Lung (tissue), 12 donors: ENCODE measurements around the gene GLI3. TPM values are rescaled to one million over a fixed set of nuclear protein-coding genes. Genes with fewer than 3 reads are reported as not detected.

Experiments
- ATAC-seq: fragments of 200-7000 bp; cut with Tn5 transposase; one replicate; pipeline ENCODE4 v1.9.1; 2020; ENCODE audit warnings: moderate number of reproducible peaks; ENCODE audit not compliant: insufficient read depth, low FRiP score
- DNase-seq, 3 donors: peaks; one replicate each; pipeline ENCODE4 v3.0.0-alpha.2; 2013 to 2017
- H3K27ac ChIP-seq, 2 donors: one replicate each; pipeline ENCODE4 v1.5.1; 2013; ENCODE audit warnings: mild to moderate bottlenecking in 2 of 2, moderate library complexity in 2 of 2, control low read depth in 1 of 2, inconsistent platforms in 1 of 2, low read depth in 1 of 2, low read length in 1 of 2
- H3K27me3 ChIP-seq, 3 donors: one replicate each; pipeline ENCODE4 v1.5.1; 2013; ENCODE audit warnings: low read length in 2 of 3; ENCODE audit not compliant: control insufficient read depth in 3 of 3, insufficient read depth in 3 of 3
- H3K36me3 ChIP-seq, 4 donors: one replicate each; pipeline ENCODE4 v1.5.1; 2013; ENCODE audit warnings: low read length in 4 of 4, mild to moderate bottlenecking in 1 of 4, moderate library complexity in 1 of 4; ENCODE audit not compliant: control insufficient read depth in 4 of 4, insufficient read depth in 4 of 4
- H3K4me1 ChIP-seq, 5 donors: one replicate each; pipeline ENCODE4 v1.5.1; 2013; ENCODE audit warnings: low read length in 5 of 5, mild to moderate bottlenecking in 2 of 5, moderate library complexity in 1 of 5; ENCODE audit not compliant: control insufficient read depth in 5 of 5, insufficient read depth in 5 of 5
- H3K4me3 ChIP-seq: one replicate; pipeline ENCODE4 v1.5.1; 2013; ENCODE audit warnings: mild to moderate bottlenecking, control low read depth, moderate library complexity
- H3K9ac ChIP-seq, 2 donors: one replicate each; pipeline ENCODE4 v1.5.1; 2013; ENCODE audit warnings: low read length in 2 of 2, control low read depth in 1 of 2; ENCODE audit not compliant: insufficient read depth in 1 of 2
- H3K9me3 ChIP-seq, 4 donors: one replicate each; pipeline ENCODE4 v1.5.1; 2013; ENCODE audit warnings: low read length in 3 of 4, mild to moderate bottlenecking in 1 of 4, moderate library complexity in 1 of 4; ENCODE audit not compliant: control insufficient read depth in 4 of 4, insufficient read depth in 3 of 4
- WGBS, 2 donors: extraction: QIAGEN DNeasy Blood & Tissue Kit; methylation state at CpG; one replicate each; pipeline ENCODE4 v1.1.7; 2013; 5-methylcytosine and 5-hydroxymethylcytosine counted together
- polyA plus RNA-seq, 2 donors: library from polyadenylated mRNA; stranded (reverse); fragments of 200-250 nt; gene quantifications; one replicate each; pipeline ENCODE4 v1.2.1, GENCODE V29; 2013
- total RNA-seq, 2 donors: library from RNA; depleted of rRNA in 1 of 2; stranded (reverse); fragments of >200 nt in 1 of 2; gene quantifications; one replicate each; pipeline ENCODE4 v1.2.1, GENCODE V29; 2014 to 2021
- TF ChIP-seq, protein P1 (sequence below): IDR thresholded peaks from 2 replicates; pipeline ENCODE4 v1.5.1; 2012; ENCODE audit warnings: mild to moderate bottlenecking; ENCODE audit errors: control extremely low read depth, extremely low read depth
- donor health status: control.
- donor health status: control.
- donor health status: Bipolar disorder and iron deficiency.
- donor health status: healthy.
- donor health status: DM: yes; HTN: yes; CAD: no.

GLI3 gene
- total and polyA plus RNA-seq, 4 donors: 2.0 to 23.4 (median 10.3) TPM

GRCh38 chr7:42006801-42007513, 230.1 kb downstream of the GLI3 start:
- no peaks in the 10 kb centered on the region for H3K27me3 ChIP-seq
- DNase-seq (no peak), ATAC-seq (no peak)
- H3K9ac ChIP-seq: no peak overlapping the region
- peaks cover 0 to 15% (median 5%) of the 10 kb centered on the region in 4 donors for H3K36me3 ChIP-seq
- no peak overlapping the region for H3K4me3 ChIP-seq
- WGBS, 2 donors: 58 to 67% methylated on average over 3 of the region's 3 CpGs
- TF ChIP-seq, protein P1, sequence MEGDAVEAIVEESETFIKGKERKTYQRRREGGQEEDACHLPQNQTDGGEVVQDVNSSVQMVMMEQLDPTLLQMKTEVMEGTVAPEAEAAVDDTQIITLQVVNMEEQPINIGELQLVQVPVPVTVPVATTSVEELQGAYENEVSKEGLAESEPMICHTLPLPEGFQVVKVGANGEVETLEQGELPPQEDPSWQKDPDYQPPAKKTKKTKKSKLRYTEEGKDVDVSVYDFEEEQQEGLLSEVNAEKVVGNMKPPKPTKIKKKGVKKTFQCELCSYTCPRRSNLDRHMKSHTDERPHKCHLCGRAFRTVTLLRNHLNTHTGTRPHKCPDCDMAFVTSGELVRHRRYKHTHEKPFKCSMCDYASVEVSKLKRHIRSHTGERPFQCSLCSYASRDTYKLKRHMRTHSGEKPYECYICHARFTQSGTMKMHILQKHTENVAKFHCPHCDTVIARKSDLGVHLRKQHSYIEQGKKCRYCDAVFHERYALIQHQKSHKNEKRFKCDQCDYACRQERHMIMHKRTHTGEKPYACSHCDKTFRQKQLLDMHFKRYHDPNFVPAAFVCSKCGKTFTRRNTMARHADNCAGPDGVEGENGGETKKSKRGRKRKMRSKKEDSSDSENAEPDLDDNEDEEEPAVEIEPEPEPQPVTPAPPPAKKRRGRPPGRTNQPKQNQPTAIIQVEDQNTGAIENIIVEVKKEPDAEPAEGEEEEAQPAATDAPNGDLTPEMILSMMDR: no peak
- no peaks in the 10 kb centered on the region for H3K9me3 ChIP-seq
- H3K4me1 ChIP-seq: peaks cover 0 to 6% (median under 1%) of the 10 kb centered on the region in 5 donors
- H3K27ac ChIP-seq: no peak overlapping the region

GRCh38 chr7:42002654-42003053, 234.4 kb downstream of the GLI3 start:
- Histone ChIP-seq H3K27me3 (no peaks in the 10 kb centered on the region), H3K4me1 (peaks cover 0 to 14% (median 0%) of the 10 kb centered on the region in 5 donors), H3K9ac (no peak overlapping the region), H3K4me3 (no peak overlapping the region), H3K27ac (no peak overlapping the region), H3K9me3 (peaks cover 0 to 2% (median 0%) of the 10 kb centered on the region in 4 donors), H3K36me3 (peaks cover 0 to 15% (median 7%) of the 10 kb centered on the region in 4 donors)
- DNase-seq (peak; percentile 79 to 90 (median 86)), ATAC-seq (no peak)
- TF ChIP-seq, protein P1: no peak
- 77 to 84% methylated on average over 2 of the region's 2 CpGs for WGBS, 2 donors

DNA sequence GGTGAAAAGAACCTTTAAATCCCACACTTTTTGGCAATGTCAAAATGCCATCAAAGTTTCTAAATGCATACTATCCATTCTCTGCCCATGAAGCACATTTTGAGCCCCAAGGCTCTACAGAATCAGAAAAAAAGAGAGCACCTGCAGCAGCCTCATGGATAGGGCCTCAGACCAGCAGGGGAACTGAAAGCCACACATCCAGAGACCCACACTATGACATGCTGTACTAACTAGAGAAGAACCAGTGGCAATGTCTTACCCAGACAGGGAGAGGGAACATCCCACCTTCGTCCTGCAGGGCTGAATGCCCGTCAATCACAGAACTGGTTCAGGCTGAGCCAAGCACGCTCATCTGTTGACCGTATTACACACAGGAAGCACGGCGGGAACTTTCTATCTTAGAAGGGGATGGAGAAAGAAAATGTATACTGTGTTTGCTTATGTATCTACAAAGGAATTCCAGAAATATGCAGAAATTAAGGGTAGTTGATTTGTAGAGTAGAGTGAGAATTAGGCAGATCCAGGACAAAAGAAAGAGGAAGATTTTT, 237.2 kb downstream of the GLI3 start:
- Histone ChIP-seq H3K9me3 (peaks cover 0 to 2% (median 0%) of the 10 kb centered on the region in 4 donors), H3K27ac (no peak overlapping the region), H3K27me3 (no peaks in the 10 kb centered on the region), H3K36me3 (peaks cover 0 to 14% (median 7%) of the 10 kb centered on the region in 4 donors), H3K4me1 (peaks cover 0 to 42% (median 14%) of the 10 kb centered on the region in 5 donors), H3K4me3 (no peak overlapping the region), H3K9ac (no peak overlapping the region)
- ATAC-seq (no peak), DNase-seq (no peak)
- TF ChIP-seq, protein P1: no peak
- 92 to 94% methylated on average over 6 of the region's 6 CpGs for WGBS, 2 donors
